SU-DHL-6 (cell line): ENCODE data around the gene SSRP1.

ENCODE experiments used
- H2AFZ ChIP-seq: fragments of 200-600 bp; sonication (generic); 2 replicates; pipeline ENCODE4 v1.6.1; 2014; ENCODE audit warnings: low read depth, mild to moderate bottlenecking, moderate library complexity, mixed read lengths, antibody characterized with exemption, low read length; ENCODE audit not compliant: severe bottlenecking
- H3F3A ChIP-seq: fragments of 200-600 bp; shearing (Covaris generic); 2 replicates; pipeline ENCODE4 v1.6.0; 2016; ENCODE audit warnings: antibody characterized with exemption, mild to moderate bottlenecking; ENCODE audit not compliant: insufficient read depth
- H3K27ac ChIP-seq: fragments of 200-600 bp; sonication (generic); 2 replicates; pipeline ENCODE4 v1.5.1; 2016; ENCODE audit warnings: low read depth, mild to moderate bottlenecking, low read length, moderate library complexity, mixed read lengths
- H3K27me3 ChIP-seq: fragments of 200-600 bp; sonication (generic), shearing (Covaris generic); 2 replicates; pipeline ENCODE4 v1.6.0; 2014; ENCODE audit warnings: mild to moderate bottlenecking, low read length
- H3K36me3 ChIP-seq: fragments of 200-600 bp; sonication (generic); 2 replicates; pipeline ENCODE4 v1.6.1; 2014; ENCODE audit warnings: mild to moderate bottlenecking, low read length, mixed read lengths
- H3K4me2 ChIP-seq: fragments of 300-600, 200-600 bp; shearing (Covaris generic), sonication (generic); 2 replicates; pipeline ENCODE4 v1.6.0; 2014; ENCODE audit warnings: low read length, low read depth, mild to moderate bottlenecking; ENCODE audit not compliant: poor library complexity, severe bottlenecking
- H3K4me3 ChIP-seq: fragments of 200-600 bp; sonication (generic); 2 replicates; pipeline ENCODE4 v1.5.1; 2014; ENCODE audit warnings: antibody characterized with exemption, low read length, mild to moderate bottlenecking, mixed read lengths; ENCODE audit not compliant: insufficient read depth, poor library complexity, severe bottlenecking
- H3K79me2 ChIP-seq: fragments of 200-600 bp; sonication (generic); 2 replicates; pipeline ENCODE4 v1.6.1; 2014; ENCODE audit warnings: mild to moderate bottlenecking, low read length, moderate library complexity; ENCODE audit not compliant: insufficient read depth
- H3K9ac ChIP-seq: fragments of 200-600 bp; sonication (generic); 2 replicates; pipeline ENCODE4 v1.7.0; 2014; ENCODE audit warnings: mild to moderate bottlenecking, low read length
- H3K9me2 ChIP-seq: fragments of 200-600 bp; sonication (generic); replicated peaks from 2 replicates; pipeline ENCODE4 v1.6.1; 2014; ENCODE audit warnings: low read length; ENCODE audit not compliant: insufficient read depth
- H3K9me3 ChIP-seq: fragments of 200-600 bp; sonication (generic); 2 replicates; pipeline ENCODE4 v1.6.1; 2014; ENCODE audit warnings: low read length, mixed read lengths; ENCODE audit not compliant: insufficient read depth
- H4K20me1 ChIP-seq: fragments of 200-600 bp; sonication (generic); 2 replicates; pipeline ENCODE4 v1.6.1; 2014; ENCODE audit warnings: low read depth, mild to moderate bottlenecking, antibody characterized with exemption, low read length, moderate library complexity, mixed read lengths
- EZH2phosphoT487 ChIP-seq: fragments of 200-600 bp; sonication (generic), shearing (Covaris generic); conservative IDR thresholded peaks from 2 replicates; pipeline ENCODE4 v1.6.1; 2018; ENCODE audit warnings: mild to moderate bottlenecking, antibody characterized with exemption, low read length, moderate library complexity, mixed read lengths
- TF ChIP-seq, protein P1 (sequence below): fragments of 200-600 bp; sonication (generic); IDR thresholded peaks from one replicate; pipeline ENCODE4 v1.5.1; 2017; ENCODE audit warnings: antibody characterized with exemption, mild to moderate bottlenecking, low read length, moderate library complexity; ENCODE audit not compliant: insufficient read depth, poor library complexity, severe bottlenecking

SSRP1 gene

DNA sequence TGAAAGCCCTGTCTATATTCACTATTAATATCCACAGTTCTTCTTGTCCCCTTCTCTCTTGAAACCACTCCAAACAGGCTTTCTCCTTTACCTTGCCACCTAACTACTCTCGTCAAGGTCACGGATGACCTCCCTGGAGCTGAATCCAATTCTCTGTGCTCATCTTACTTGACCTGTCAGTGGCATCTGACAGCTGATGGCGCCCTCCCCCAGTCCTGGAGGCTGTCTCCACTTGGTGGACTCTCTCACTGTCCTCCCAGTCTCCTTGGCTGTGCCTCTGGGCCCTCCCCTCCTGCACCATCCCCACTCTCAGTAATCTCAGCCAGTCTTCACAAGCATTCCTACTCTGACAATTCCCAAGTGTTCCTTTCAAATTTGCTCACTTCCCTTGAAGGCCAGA, 19.7 kb downstream of the SSRP1 start:
- Histone ChIP-seq H3K4me2 (no peak overlapping the region), H3K9me3 (no peaks in the 10 kb centered on the region), H3K36me3 (no peaks in the 10 kb centered on the region), H3K9me2 (no peaks in the 10 kb centered on the region), H3F3A (no peaks in the 10 kb centered on the region), H3K79me2 (no peaks in the 10 kb centered on the region), H4K20me1 (no peaks in the 10 kb centered on the region), H3K9ac (no peak overlapping the region), H3K4me3 (no peak overlapping the region), H2AFZ (no peak overlapping the region), H3K27me3 (no peaks in the 10 kb centered on the region), H3K27ac (no peak overlapping the region)
- TF ChIP-seq EZH2phosphoT487 = no peak
- TF ChIP-seq, protein P1, sequence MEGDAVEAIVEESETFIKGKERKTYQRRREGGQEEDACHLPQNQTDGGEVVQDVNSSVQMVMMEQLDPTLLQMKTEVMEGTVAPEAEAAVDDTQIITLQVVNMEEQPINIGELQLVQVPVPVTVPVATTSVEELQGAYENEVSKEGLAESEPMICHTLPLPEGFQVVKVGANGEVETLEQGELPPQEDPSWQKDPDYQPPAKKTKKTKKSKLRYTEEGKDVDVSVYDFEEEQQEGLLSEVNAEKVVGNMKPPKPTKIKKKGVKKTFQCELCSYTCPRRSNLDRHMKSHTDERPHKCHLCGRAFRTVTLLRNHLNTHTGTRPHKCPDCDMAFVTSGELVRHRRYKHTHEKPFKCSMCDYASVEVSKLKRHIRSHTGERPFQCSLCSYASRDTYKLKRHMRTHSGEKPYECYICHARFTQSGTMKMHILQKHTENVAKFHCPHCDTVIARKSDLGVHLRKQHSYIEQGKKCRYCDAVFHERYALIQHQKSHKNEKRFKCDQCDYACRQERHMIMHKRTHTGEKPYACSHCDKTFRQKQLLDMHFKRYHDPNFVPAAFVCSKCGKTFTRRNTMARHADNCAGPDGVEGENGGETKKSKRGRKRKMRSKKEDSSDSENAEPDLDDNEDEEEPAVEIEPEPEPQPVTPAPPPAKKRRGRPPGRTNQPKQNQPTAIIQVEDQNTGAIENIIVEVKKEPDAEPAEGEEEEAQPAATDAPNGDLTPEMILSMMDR = no peak

DNA sequence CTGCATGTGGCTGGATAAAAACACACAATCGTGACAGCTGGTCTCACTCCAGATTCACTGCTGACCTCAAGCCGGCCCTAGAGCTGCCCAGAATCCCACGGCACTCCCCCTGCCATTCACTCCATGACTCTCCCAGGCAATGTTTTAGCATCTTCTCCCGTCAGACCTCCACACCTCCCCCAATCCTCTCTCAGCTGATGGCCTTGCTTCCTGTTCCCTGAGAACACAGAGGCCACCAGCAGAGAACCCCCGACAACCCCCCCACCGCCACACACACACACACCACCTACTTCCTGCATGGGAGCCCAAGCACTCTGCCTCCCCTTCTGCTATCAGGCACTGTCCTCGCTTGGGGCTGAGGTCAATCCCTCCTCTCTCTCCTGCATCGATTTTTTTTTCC, 20.2 kb downstream of the SSRP1 start:
- H3K79me2 ChIP-seq = no peaks in the 10 kb centered on the region
- no peak overlapping the region for H3K4me2 ChIP-seq
- H3K9me2 ChIP-seq = no peaks in the 10 kb centered on the region
- H2AFZ ChIP-seq = no peak overlapping the region
- no peak overlapping the region for H3K9ac ChIP-seq
- H3K4me3 ChIP-seq = no peak overlapping the region
- TF ChIP-seq, protein P1 = no peak
- no peak for TF ChIP-seq EZH2phosphoT487
- H4K20me1 ChIP-seq = no peaks in the 10 kb centered on the region
- H3K36me3 ChIP-seq = no peaks in the 10 kb centered on the region
- H3K9me3 ChIP-seq = no peaks in the 10 kb centered on the region
- no peaks in the 10 kb centered on the region for H3F3A ChIP-seq
- H3K27ac ChIP-seq = no peak overlapping the region
- H3K27me3 ChIP-seq = no peaks in the 10 kb centered on the region

DNA sequence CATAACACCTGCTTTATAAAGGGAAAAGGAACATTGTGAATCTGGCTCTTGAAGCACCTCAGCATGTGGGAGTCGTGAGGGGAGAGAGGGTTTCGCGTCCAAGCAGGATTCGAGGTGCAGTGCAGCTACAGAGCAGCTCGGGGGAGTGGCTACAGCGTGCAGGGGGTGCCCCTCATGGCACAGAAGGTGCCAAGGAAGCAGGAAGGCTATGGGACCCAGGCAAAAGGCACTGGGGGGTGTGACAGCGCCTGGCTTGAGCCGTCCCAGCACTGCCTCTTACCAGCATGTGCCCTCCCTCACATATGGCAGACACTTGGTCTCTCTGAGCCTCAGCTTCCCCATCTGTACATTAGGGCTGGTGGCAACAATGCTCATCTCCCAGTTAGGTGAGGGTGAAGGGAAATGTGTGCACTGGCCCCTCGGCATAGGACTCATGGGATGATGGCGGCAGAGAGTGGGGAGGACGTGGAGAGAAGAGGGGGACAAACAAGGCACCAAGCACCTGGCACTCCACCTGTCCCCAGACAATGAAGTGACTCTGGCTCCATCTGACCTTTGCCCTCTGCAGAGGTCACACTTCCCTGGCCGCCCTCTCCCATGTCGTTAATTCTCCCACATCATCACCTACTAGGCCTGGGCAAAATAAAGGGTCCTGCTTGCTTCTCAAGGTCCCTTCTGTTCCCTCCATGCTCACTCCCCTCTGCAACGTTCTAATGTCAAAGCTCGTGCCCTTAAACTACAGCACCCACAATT, 21.3 kb downstream of the SSRP1 start:
- no peaks in the 10 kb centered on the region for H3K79me2 ChIP-seq
- H2AFZ ChIP-seq = no peak overlapping the region
- H3F3A ChIP-seq = no peaks in the 10 kb centered on the region
- H3K9ac ChIP-seq = no peak overlapping the region
- no peak overlapping the region for H3K4me3 ChIP-seq
- TF ChIP-seq, protein P1 = no peak
- no peak for TF ChIP-seq EZH2phosphoT487
- no peak overlapping the region for H3K4me2 ChIP-seq
- H3K36me3 ChIP-seq = no peaks in the 10 kb centered on the region
- H3K9me3 ChIP-seq = no peaks in the 10 kb centered on the region
- no peak overlapping the region for H3K27ac ChIP-seq
- H3K9me2 ChIP-seq = no peaks in the 10 kb centered on the region
- no peaks in the 10 kb centered on the region for H3K27me3 ChIP-seq
- no peaks in the 10 kb centered on the region for H4K20me1 ChIP-seq
